ENCODE data around the gene CLVS2.

DNA sequence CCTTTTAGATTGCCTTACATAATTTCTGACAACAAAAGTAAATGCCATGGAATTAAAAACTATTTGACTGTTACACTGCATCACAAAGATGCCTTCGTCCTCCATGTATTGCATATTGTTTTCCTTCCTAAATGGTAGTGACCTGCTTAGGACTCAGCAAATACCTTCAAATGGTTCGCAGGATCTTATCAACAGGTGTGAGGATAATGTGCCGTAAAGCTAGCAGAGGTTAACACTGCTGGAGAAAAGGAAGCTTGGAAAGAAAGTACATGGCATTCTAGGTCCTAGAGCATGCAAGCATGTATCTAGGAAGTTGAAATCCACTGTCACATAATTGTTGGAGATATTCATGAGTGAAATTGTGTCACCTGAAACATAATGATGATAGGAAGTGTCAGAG, 5.5 kb downstream of the CLVS2 start:
- TF ChIP-seq, protein P1, sequence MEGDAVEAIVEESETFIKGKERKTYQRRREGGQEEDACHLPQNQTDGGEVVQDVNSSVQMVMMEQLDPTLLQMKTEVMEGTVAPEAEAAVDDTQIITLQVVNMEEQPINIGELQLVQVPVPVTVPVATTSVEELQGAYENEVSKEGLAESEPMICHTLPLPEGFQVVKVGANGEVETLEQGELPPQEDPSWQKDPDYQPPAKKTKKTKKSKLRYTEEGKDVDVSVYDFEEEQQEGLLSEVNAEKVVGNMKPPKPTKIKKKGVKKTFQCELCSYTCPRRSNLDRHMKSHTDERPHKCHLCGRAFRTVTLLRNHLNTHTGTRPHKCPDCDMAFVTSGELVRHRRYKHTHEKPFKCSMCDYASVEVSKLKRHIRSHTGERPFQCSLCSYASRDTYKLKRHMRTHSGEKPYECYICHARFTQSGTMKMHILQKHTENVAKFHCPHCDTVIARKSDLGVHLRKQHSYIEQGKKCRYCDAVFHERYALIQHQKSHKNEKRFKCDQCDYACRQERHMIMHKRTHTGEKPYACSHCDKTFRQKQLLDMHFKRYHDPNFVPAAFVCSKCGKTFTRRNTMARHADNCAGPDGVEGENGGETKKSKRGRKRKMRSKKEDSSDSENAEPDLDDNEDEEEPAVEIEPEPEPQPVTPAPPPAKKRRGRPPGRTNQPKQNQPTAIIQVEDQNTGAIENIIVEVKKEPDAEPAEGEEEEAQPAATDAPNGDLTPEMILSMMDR (IDR thresholded peaks at IDR 0.05 in 8 of 11, conservative IDR thresholded peaks at IDR 0.05 in 3 of 11): no peak
- no peak for TF ChIP-seq POLR2A (IDR thresholded peaks at IDR 0.05)
